Psoas muscle (tissue), 8 donors: ENCODE measurements around the gene SNRNP35. TPM values are rescaled to one million over a fixed set of nuclear protein-coding genes. Genes with fewer than 3 reads are reported as not detected.
A peak's percentile ranks its signal among the peaks of the same experiment; 100 is the strongest.

Experiments used
- ATAC-seq, 4 donors: fragments of 200-7000 bp; cut with Tn5 transposase; one replicate each; pipeline ENCODE4 v1.9.1; 2020; ENCODE audit warnings: moderate library complexity in 3 of 4, mild to moderate bottlenecking in 2 of 4
- DNase-seq, 2 donors: peaks; one replicate each; pipeline ENCODE4 v3.0.0-alpha.2; 2020
- H3K27ac ChIP-seq: fragments of 200-600 bp; one replicate; pipeline ENCODE4 v1.8.0; 2022
- H3K27me3 ChIP-seq, 3 donors: fragments of 200-600 bp in 1 of 3; one replicate each; pipeline versions ENCODE4 v1.6.1 to v1.8.0; 2013 to 2022; ENCODE audit warnings: low read length in 2 of 3, mild to moderate bottlenecking in 2 of 3, moderate library complexity in 1 of 3; ENCODE audit not compliant: insufficient read depth in 3 of 3
- H3K36me3 ChIP-seq, 2 donors: fragments of 200-600 bp in 1 of 2; one replicate each; pipeline versions ENCODE4 v1.6.1 to v1.8.0; 2013 to 2022; ENCODE audit warnings: low read depth in 1 of 2, mild to moderate bottlenecking in 1 of 2, moderate library complexity in 1 of 2; ENCODE audit not compliant: insufficient read depth in 1 of 2
- H3K4me1 ChIP-seq: fragments of 200-600 bp; one replicate; pipeline ENCODE4 v1.8.0; 2022
- H3K4me3 ChIP-seq: fragments of 200-600 bp; one replicate; pipeline ENCODE4 v1.8.0; 2022; ENCODE audit warnings: mild to moderate bottlenecking
- H3K9me3 ChIP-seq: fragments of 200-600 bp; one replicate; pipeline ENCODE4 v1.8.0; 2022
- CTCF ChIP-seq: fragments of 200-600 bp; IDR thresholded peaks from one replicate; pipeline ENCODE4 v1.8.0; 2022; ENCODE audit warnings: antibody characterized with exemption
- WGBS, 3 donors: extraction: QIAGEN DNeasy Blood & Tissue Kit; methylation state at CpG; one replicate each; pipeline versions ENCODE4 v1.1.6 to v1.1.7; 2013; 5-methylcytosine and 5-hydroxymethylcytosine counted together
- intact Hi-C, 2 donors: fragments of 100-400 bp; cut with DNase I; formaldehyde crosslinking; loops; one replicate each; pipeline versions ENCODE4 v1.11.0 to v1.14.2; 2022
- polyA plus RNA-seq, 3 donors: library from polyadenylated mRNA; stranded (reverse); fragments of 200-250 nt; gene quantifications; one replicate each; pipeline ENCODE4 v1.2.3, GENCODE V29; 2013
- total RNA-seq, 4 donors: library from RNA; stranded (reverse); fragmentation: NEBNext Ultra II Directional in 2 of 4; extraction: Animal tissue kit (Norgen Biotek cat#: 25700) in 2 of 4; gene quantifications; one replicate each; pipeline versions ENCODE4 v1.2.1 to v1.2.4, GENCODE V29; 2021 to 2023
- donor health status: healthy with polysubstance abuse.
- donor health status: DM: no; HTN: no; CAD: no; lungs with moderate emphysema.
- donor health status: Bipolar disorder and iron deficiency.
- donor health status: healthy.
- donor health status: DM: yes; HTN: yes; CAD: no.
- donor health status: DM: no; HTN: no; CAD: no.
- donor health status: DM: no; HTN: no; CAD: no.
- donor health status: DM: yes; HTN: yes; CAD: no.

SNRNP35 gene
- total and polyA plus RNA-seq, 7 donors: 19.8 to 44.0 (median 31.7) TPM

- Histone ChIP-seq H3K4me3 (no peak overlapping the region), H3K4me1 (peaks cover 5% of the 10 kb centered on the region), H3K36me3 (no peaks in the 10 kb centered on the region), H3K27ac (no peak overlapping the region), H3K27me3 (no peaks in the 10 kb centered on the region), H3K9me3 (no peaks in the 10 kb centered on the region)
- no peak for ATAC-seq
- intact Hi-C loops: no loop called here
- WGBS, 3 donors: 64 to 68% (median 66%) methylated on average over 8 of the region's 8 CpGs
- no peak for TF ChIP-seq CTCF
- no peak for DNase-seq
Measured at GRCh38 chr12:123444092-123445026, 13.6 kb upstream of the SNRNP35 start.

- intact Hi-C loops: no loop called here
- H3K4me3 ChIP-seq: no peak overlapping the region
Measured at GRCh38 chr12:123445388-123446332, 12.3 kb upstream of the SNRNP35 start.

GRCh38 chr12:123446333-123446713 is 11.6 kb upstream of the SNRNP35 start:
- no peak overlapping the region for H3K27ac ChIP-seq
- ATAC-seq: no peak
- no peaks in the 10 kb centered on the region for H3K36me3 ChIP-seq
- no peaks in the 10 kb centered on the region for H3K9me3 ChIP-seq
- peaks cover 5% of the 10 kb centered on the region for H3K4me1 ChIP-seq
- H3K27me3 ChIP-seq: no peaks in the 10 kb centered on the region
- WGBS, 3 donors: 53 to 58% (median 54%) methylated on average over 4 of the region's 4 CpGs
- H3K4me3 ChIP-seq: no peak overlapping the region
- no peak for TF ChIP-seq CTCF
- no peak for DNase-seq
- intact Hi-C loops: no loop called here

More at GRCh38 chr12:123445388-123446332, 12.3 kb upstream of the SNRNP35 start:
- 56 to 58% (median 57%) methylated on average over 18 of the region's 18 CpGs for WGBS, 3 donors
- no peaks in the 10 kb centered on the region for H3K36me3 ChIP-seq
- ATAC-seq: peak in 1 of 4 donors; percentile 35
- no peak for TF ChIP-seq CTCF
- no peak for DNase-seq
- H3K9me3 ChIP-seq: no peaks in the 10 kb centered on the region
- H3K27me3 ChIP-seq: no peaks in the 10 kb centered on the region
- H3K27ac ChIP-seq: no peak overlapping the region
- H3K4me1 ChIP-seq: peaks cover 5% of the 10 kb centered on the region

- ATAC-seq: peak in 1 of 4 donors; percentile 15
- WGBS, 3 donors: 80 to 87% (median 81%) methylated on average over 2 of the region's 2 CpGs
- no peaks in the 10 kb centered on the region for H3K27me3 ChIP-seq
- H3K4me1 ChIP-seq: peaks cover 5% of the 10 kb centered on the region
- H3K27ac ChIP-seq: no peak overlapping the region
- intact Hi-C loops: no loop called here
- no peak for DNase-seq
- H3K36me3 ChIP-seq: no peaks in the 10 kb centered on the region
- no peaks in the 10 kb centered on the region for H3K9me3 ChIP-seq
- H3K4me3 ChIP-seq: no peak overlapping the region
- no peak for TF ChIP-seq CTCF
Measured at GRCh38 chr12:123449249-123449733, 8.6 kb upstream of the SNRNP35 start.
